IMR-90 (cell line): ENCODE data around the gene CEP128.

ENCODE experiments used
- BHLHE40 ChIP-seq: fragments of 150-350 bp; IDR thresholded peaks from 2 replicates; pipeline ENCODE4 v1.6.1; 2016; ENCODE audit warnings: mild to moderate bottlenecking, low read depth, low read length
- CHD1 ChIP-seq: IDR thresholded peaks from 2 replicates; pipeline ENCODE4 v1.6.1; 2012; ENCODE audit warnings: low read depth, low read length, improper control_type of control experiment
- MAFK ChIP-seq: IDR thresholded peaks from 2 replicates; pipeline ENCODE4 v1.6.1; 2012; ENCODE audit warnings: low read depth, low read length, improper control_type of control experiment
- MXI1 ChIP-seq: IDR thresholded peaks from 2 replicates; pipeline ENCODE4 v1.6.1; 2012; ENCODE audit warnings: low read depth, mild to moderate bottlenecking, low read length, moderate library complexity, borderline replicate concordance
- POLR2A ChIP-seq: IDR thresholded peaks from 2 replicates; pipeline ENCODE4 v1.6.1; 2012; ENCODE audit warnings: mild to moderate bottlenecking, low read depth, low read length
- RAD21 ChIP-seq: IDR thresholded peaks from 2 replicates; pipeline ENCODE4 v1.6.1; 2012; ENCODE audit warnings: low read length, improper control_type of control experiment
- RFX5 ChIP-seq: IDR thresholded peaks from 2 replicates; pipeline ENCODE4 v1.8.0; 2012; ENCODE audit warnings: low read depth, mild to moderate bottlenecking, low read length, moderate library complexity
- USF2 ChIP-seq: fragments of 150-350 bp; IDR thresholded peaks from 2 replicates; pipeline ENCODE4 v1.6.1; 2017; ENCODE audit warnings: mild to moderate bottlenecking, antibody characterized with exemption, low read length, low read depth
- TF ChIP-seq, protein P1 (sequence below): conservative IDR thresholded peaks from 2 replicates; pipeline ENCODE4 v1.5.1; 2012; ENCODE audit warnings: mild to moderate bottlenecking, low read depth, low read length, improper control_type of control experiment
- TF ChIP-seq, protein P2 (sequence below): fragments of 150-350 bp; IDR thresholded peaks from 2 replicates; pipeline ENCODE4 v1.6.1; 2016; ENCODE audit warnings: low read depth, mild to moderate bottlenecking, low read length, moderate library complexity, borderline replicate concordance

DNA sequence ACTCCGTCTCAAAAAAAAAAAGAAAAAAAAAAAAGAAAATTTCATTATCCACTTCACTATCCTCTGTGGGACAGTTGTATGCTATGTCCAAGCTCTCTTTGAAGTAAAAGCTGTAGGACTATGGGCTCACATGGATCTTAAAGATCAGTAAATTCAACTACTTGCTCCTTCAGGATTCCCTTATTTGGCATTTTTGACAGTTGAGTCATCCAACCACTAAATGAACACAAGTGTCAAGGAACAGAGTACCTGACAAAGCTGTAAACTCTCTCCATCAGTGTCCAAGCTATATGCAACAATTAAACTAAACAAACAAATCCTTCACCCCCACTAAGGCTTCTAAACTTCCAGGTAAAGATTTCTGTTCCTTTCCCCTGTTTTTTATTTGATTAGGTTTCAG, 177.0 kb downstream of the CEP128 start:
- TF ChIP-seq, protein P1, sequence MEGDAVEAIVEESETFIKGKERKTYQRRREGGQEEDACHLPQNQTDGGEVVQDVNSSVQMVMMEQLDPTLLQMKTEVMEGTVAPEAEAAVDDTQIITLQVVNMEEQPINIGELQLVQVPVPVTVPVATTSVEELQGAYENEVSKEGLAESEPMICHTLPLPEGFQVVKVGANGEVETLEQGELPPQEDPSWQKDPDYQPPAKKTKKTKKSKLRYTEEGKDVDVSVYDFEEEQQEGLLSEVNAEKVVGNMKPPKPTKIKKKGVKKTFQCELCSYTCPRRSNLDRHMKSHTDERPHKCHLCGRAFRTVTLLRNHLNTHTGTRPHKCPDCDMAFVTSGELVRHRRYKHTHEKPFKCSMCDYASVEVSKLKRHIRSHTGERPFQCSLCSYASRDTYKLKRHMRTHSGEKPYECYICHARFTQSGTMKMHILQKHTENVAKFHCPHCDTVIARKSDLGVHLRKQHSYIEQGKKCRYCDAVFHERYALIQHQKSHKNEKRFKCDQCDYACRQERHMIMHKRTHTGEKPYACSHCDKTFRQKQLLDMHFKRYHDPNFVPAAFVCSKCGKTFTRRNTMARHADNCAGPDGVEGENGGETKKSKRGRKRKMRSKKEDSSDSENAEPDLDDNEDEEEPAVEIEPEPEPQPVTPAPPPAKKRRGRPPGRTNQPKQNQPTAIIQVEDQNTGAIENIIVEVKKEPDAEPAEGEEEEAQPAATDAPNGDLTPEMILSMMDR, result no peak
- TF ChIP-seq RAD21 (no peak), CHD1 (no peak), POLR2A (no peak), BHLHE40 (no peak), MXI1 (no peak), MAFK (no peak), USF2 (no peak), RFX5 (no peak)
- TF ChIP-seq, protein P2, sequence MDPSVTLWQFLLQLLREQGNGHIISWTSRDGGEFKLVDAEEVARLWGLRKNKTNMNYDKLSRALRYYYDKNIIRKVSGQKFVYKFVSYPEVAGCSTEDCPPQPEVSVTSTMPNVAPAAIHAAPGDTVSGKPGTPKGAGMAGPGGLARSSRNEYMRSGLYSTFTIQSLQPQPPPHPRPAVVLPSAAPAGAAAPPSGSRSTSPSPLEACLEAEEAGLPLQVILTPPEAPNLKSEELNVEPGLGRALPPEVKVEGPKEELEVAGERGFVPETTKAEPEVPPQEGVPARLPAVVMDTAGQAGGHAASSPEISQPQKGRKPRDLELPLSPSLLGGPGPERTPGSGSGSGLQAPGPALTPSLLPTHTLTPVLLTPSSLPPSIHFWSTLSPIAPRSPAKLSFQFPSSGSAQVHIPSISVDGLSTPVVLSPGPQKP, result no peak
